ENCODE measurements around the gene RNU6-9.

DNA sequence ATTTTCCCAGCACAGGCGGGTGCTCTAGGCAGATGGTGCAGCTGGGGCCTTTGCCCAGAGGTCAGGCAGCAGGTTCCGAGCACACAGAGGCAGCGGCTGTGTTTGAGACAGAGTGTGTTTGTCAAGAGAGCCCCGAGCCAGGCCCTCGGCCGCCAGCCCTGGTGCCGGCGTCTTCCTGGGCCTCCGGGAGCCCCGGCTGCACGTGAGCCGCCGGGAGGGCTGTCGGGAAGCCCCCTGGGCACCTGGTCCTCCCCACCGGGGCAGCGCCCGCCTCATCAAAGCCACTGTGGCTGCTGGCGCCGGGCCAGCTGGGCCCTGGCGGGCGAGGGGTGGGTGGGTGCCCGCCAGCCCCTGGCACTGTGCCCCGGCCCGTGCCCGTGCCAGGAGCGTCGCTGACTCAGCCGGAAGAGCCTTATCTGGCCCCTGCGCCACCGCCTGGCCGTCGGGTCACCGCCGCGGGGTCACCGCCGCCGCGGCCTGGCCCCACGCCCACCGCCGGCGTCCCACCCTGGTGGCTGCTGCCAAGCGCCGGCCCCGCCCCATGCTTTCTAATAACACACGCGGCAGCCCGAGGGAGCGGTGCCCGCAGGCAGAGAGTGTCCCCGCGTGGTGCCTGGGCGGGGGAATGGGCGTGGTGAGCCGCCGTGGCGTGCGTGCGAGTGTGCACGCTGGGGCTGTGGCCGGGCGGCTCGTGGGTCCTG, 47.5 kb downstream of the RNU6-9 start:
- TF ChIP-seq EZH2 (IDR thresholded peaks at IDR 0.05) (no peak), POLR2AphosphoS5 (IDR thresholded peaks at IDR 0.05; ENCODE audit: borderline replicate concordance, low read depth, low read length) (no peak), FOXP2 (optimal IDR thresholded peaks at IDR 0.05; ENCODE audit: control extremely low read depth, extremely low read length, insufficient read depth) (peak; percentile 28)
